Measurements from ENCODE around the gene KANSL1.

GRCh38 chr17:46081018-46081320 lies 112.3 kb downstream of the KANSL1 start:
- no peak for TF ChIP-seq CTCF (IDR thresholded peaks at IDR 0.05)
- TF ChIP-seq POLR2A (IDR thresholded peaks at IDR 0.05): no peak
